Right ventricle myocardium inferior (tissue), 1 donor: ENCODE measurements around the gene CTBP2. TPM values are rescaled to one million over a fixed set of nuclear protein-coding genes. Genes with fewer than 3 reads are reported as not detected.
"Not testable (repeated sequence)": the region's sequence is repeated elsewhere in the genome, so short reads cannot be mapped to it uniquely, and the experiment has no call there.

Experiments
- ATAC-seq: fragments of 200-7000 bp; cut with Tn5 transposase; one replicate; pipeline ENCODE4 v1.9.1; 2020; ENCODE audit warnings: mild to moderate bottlenecking, moderate library complexity
- DNase-seq: peaks from one replicate; pipeline ENCODE4 v3.0.0; 2021; ENCODE audit errors: missing footprints
- intact Hi-C: fragments of 100-400 bp; cut with DNase I; formaldehyde crosslinking; loops from one replicate; pipeline ENCODE4 v1.11.0; 2022
- total RNA-seq: library from RNA; stranded (reverse); fragmentation: NEBNext Ultra II Directional; extraction: Animal tissue kit (Norgen Biotek cat#: 25700); gene quantifications from one replicate; pipeline ENCODE4 v1.2.1, GENCODE V29; 2021
- donor health status: DM: no; HTN: yes; CAD: no; lungs with severe emphysema.

Gene CTBP2
- total RNA-seq, 1 donor from 2014 or later, result 31.3 TPM

DNA sequence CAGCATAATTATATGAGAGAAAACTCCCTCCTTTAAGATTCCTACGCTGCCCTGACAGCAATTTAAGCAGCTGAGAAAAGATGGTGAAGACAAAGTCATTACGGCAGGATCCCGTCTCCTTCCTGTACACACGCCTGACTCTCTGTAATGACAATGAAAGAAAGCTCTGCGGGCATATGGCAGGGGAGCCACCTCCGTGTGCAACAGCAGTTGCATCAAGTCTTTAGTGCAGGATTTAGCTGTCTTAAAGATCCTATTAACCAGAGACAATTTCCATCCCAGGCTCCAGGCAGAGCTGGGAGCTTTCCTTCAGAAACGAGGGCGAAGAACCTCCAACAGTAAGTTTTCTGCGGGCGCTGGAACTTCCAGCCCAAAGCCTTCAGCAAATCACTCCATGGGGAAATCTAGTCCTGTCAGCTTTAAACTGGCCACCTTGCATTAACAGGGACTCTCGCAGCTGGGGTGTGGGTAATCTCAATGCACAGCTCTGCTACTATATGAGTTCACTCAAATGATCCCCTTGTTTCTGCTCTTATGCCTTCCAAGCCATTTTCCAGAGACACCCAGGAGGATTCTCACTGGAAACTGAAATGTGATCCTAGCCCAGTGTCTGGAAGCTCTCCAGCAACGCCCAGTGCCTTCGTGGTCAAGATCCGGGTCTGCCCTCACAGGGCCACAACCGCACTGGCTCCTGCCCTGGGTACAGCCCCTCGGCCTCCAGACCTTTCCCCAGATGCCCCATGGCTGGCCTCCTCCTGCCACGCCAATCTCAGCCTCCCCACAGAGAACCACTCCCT is 74.9 kb downstream of the CTBP2 start:
- intact Hi-C loops, result no loop called here
- ATAC-seq, result peak; percentile 7
- DNase-seq, result no peak

GRCh38 chr10:125084614-125085257 is 75.6 kb downstream of the CTBP2 start:
- ATAC-seq (peak; percentile 85), DNase-seq (peak; percentile 81)
- intact Hi-C loops, result loop anchor here (5.0 kb wide), 1 partner anchor 38 kb away; no protein-coding TSS in a partner anchor

GRCh38 chr10:125084191-125084613 is 76.2 kb downstream of the CTBP2 start:
- ATAC-seq (peak; percentile 22), DNase-seq (no peak)
- intact Hi-C loops, result loop anchor here (5.0 kb wide), 1 partner anchor 38 kb away; no protein-coding TSS in a partner anchor

- peak; percentile 11 for DNase-seq
- ATAC-seq, result no peak
- intact Hi-C loops, result loop anchor here (2.0 to 5.0 kb wide), 2 partner anchors 39 to 77 kb away; partner anchors contain the start of gene CTBP2
These were observed 76.8 kb downstream of the CTBP2 start for GRCh38 chr10:125083576-125083920.

DNA sequence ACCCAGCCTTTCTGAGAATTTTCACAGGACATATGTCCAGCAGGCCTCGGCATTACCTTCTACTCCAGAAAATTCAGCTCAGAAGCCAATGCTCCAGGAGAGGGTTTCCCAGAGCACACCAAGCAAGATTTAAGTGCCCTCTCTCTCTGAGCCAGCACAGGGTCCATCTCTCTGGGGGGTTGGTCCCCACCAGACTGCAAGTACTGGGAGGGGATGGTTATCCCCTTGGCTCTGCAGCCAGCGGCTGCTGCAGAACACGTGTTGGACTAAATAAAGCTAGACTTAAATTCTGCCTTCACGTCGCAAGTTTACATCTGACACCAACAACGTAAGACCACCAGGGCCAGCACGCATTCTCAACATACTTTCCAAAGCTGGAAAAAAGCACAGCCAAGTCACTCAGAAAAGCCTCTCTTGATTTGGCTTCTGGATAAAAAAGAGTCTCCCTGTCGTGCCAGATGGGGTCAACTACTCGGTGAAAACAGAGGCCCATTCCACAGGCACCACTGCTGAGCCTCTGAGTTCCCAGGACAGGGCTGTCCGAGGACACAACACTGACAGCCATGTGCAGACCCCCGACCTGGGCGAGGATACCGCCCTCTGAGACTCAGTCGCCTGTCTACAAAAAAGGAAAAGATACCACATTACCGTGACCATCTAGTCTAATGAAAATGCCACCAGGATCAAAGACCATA is 77.3 kb downstream of the CTBP2 start:
- intact Hi-C loops, result loop anchor here (2.0 to 5.0 kb wide), 2 partner anchors 39 to 78 kb away; partner anchors contain the start of gene CTBP2
- ATAC-seq (no peak), DNase-seq (no peak)

DNA sequence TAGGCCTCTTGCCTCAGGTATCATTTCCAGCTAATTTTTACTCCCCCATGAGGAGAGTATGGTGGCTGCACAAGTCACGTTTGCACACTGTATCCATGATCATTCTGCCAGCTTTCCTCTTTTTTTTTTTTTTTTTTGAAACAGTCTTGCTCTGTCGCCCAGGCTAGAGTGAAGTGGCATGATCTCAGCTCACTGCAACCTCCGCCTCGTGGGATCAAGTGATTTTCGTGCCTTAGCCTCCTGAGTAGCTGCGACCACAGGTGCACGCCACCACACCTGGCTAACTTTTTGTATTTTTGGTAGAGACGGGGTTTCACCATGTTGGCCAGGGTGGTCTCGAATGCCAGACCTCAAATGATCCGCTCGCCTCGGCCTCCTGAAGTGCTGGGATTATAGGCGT is 77.9 kb downstream of the CTBP2 start:
- not testable (repeated sequence) for DNase-seq, ATAC-seq
- intact Hi-C loops, result loop anchor here (2.0 to 5.0 kb wide), 2 partner anchors 40 to 78 kb away; partner anchors contain the start of gene CTBP2

DNA sequence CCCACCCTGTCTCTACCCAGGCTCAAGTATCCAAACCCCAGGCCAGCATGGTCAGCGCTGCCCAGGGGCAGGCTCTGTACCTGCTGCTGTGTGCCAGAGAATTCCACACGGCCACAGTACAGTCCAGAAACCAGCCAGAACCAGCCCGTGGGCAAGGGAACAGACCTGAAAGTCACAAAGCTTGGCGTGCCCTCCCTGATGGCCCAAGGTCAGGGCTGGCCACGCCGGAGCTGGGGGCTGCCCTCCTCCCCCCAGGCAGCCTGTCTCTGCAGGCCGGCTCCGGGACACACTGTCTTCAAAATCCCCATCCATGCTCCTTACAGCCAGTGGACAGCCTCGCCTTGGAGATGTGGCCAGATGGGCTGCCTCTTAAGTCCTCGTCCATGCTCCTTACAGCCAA is 78.4 kb downstream of the CTBP2 start:
- no peak for DNase-seq
- peak; percentile 17 for ATAC-seq
- intact Hi-C loops, result loop anchor here (2.0 to 5.0 kb wide), 2 partner anchors 40 to 79 kb away; partner anchors contain the start of gene CTBP2

DNA sequence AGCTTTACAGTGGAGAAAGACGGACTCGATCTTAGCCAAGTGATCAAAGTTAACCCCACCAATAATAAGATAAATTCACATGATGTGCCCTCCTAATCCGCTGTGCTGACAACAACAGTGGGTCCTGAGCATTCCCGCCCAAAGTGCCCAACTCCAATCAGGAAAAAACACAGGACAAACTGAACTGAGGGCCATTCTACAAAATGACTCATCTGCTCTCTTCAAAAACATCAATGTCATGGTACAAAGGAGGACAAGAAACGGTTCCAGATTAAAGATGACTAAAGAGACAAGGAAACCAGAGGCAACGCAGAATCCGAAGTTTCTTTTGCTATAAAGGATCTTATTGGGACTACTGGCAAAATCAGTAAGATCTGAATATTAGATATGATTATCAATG is 79.4 kb downstream of the CTBP2 start:
- ATAC-seq, result no peak
- intact Hi-C loops, result loop anchor here (5.0 kb wide), 1 partner anchor 41 kb away; no protein-coding TSS in a partner anchor
- DNase-seq, result no peak

DNA sequence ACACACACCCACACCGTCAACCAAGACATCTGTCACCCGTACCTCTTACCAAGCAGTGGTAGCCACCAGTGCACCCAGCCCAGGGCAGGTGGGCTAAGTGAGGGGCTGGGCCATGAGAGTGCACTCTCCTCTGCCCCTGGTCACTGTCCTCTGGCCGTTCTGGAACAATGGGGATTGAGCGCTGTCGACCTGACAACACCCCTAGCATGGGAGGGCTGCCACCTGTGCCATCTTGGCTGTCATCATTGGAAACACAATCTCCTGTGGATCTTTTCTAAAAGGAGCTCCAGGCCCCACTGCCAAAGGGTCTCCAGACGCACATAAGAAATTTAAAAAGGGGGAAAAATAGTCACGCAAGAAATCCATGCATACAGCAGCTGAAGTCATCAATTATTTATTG is 80.1 kb downstream of the CTBP2 start:
- DNase-seq (no peak), ATAC-seq (no peak)
- intact Hi-C loops, result loop anchor here (5.0 kb wide), 1 partner anchor 42 kb away; no protein-coding TSS in a partner anchor

- DNase-seq (no peak), ATAC-seq (peak; percentile 59)
- intact Hi-C loops, result no loop called here
These were observed 81.2 kb downstream of the CTBP2 start for GRCh38 chr10:125079091-125079600.

GRCh38 chr10:125076891-125077541 is 83.3 kb downstream of the CTBP2 start:
- ATAC-seq (no peak), DNase-seq (no peak)
- intact Hi-C loops, result no loop called here

GRCh38 chr10:125076121-125076825 is 84.1 kb downstream of the CTBP2 start:
- ATAC-seq, result no peak
- no peak for DNase-seq
- intact Hi-C loops, result no loop called here

GRCh38 chr10:125073996-125074395 is 86.4 kb downstream of the CTBP2 start:
- ATAC-seq, result no peak
- DNase-seq, result no peak
- intact Hi-C loops, result no loop called here

DNA sequence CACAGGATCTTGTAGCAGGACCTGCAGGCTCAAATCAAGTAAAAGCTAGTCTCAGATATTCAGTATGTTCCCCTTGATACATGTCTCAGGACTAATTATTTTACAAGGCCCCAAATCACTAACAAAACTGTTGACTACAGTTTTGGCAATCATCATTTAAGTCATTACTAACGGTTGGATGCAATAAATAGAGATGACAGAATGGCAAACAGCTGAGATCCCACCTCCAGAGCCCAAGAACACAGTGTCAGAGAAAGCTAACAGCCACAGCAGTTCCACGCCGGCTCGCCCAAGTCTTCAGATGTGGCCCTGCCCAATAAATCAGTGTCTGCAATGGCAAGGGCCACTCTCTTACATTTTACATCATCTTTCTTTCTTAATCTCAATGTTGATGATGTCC is 87.6 kb downstream of the CTBP2 start:
- intact Hi-C loops, result no loop called here
- no peak for DNase-seq
- no peak for ATAC-seq

- intact Hi-C loops, result no loop called here
These were observed 89.4 kb downstream of the CTBP2 start for GRCh38 chr10:125071008-125071407.

GRCh38 chr10:125068406-125068805 is 92.0 kb downstream of the CTBP2 start:
- intact Hi-C loops, result no loop called here
- DNase-seq, result no peak
- ATAC-seq, result no peak

More at GRCh38 chr10:125071008-125071407, 89.4 kb downstream of the CTBP2 start:
- ATAC-seq (no peak), DNase-seq (no peak)

DNA sequence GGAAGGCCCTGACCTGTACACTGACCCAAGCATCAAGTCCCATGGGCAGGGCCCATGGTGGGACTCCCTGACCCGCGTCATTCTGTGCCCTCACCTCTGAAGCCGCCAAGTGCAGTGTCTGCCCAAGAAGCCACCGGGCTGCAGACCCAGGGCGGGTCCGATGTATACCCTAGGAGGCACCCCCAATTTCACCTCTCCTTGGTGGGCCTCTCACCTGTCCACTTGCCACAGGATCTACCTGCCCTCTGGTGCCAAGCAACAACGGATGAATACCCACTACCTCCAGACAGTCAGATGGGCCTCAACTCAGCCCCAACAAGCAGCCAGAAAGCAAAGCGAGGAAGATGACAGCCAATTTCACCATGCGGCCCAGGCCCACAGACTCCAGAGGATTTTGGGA is 92.6 kb downstream of the CTBP2 start:
- no peak for ATAC-seq
- intact Hi-C loops, result no loop called here

More for the DNA sequence above, 92.6 kb downstream of the CTBP2 start:
- DNase-seq, result no peak
